ENCODE measurements around the gene WDR27. TPM values are rescaled to one million over a fixed set of nuclear protein-coding genes. Genes with fewer than 3 reads are reported as not detected.
"Not testable (repeated sequence)": the region's sequence is repeated elsewhere in the genome, so short reads cannot be mapped to it uniquely, and the experiment has no call there.

Gene WDR27
- total RNA-seq, 2 experiments from 2014 or later: 48.8 to 49.6 TPM

DNA sequence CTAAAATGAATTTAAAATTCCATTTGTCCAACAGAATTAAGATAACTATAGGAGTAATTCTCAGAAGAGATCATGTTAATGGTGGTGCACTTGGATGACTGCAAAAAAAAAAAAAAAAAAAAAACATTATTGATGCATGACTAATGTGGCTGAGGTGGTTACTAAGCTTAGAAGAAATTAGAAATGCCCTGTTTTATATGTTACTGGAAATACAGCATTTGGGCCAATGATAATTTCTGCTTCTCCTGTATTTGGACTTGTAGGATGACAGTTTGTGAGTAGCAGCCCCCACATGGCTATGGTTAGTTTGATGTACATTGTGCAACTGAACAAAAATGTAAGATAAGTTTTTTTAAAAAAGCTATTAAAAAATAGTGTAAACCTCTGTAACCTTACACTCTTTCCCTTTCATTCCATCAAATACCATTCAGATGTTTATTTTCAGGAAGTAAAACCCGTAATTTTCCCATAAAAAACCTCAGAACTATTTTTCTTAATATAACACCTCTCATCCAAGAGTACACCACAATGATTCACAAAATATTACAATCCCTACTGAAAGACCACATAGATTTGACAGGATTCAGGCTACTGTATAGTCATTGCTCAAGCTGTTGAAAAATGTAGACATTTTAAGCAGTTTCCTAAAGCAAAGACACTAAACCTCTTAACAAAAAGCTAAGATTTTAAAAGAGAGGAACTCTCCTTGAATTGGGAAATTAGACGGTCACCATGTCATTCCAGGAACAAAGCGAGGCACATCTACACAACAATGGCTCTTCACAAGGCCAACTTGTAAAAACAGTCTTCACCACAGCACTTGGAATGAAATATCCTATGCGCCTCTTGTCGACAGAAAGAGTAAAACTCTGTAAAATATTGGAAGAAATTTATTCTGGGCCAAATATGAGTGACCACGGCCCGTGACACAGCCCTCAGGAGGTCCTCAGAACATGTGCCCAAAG, 83.0 kb downstream of the WDR27 start:
- CTCF ChIA-PET: no interaction called here
- DNase-seq (no peak), ATAC-seq (no peak)
- H3K36me3 Mint-ChIP-seq (ENCODE audit: low read depth): peaks cover 4% of the 10 kb centered on the region
- TF ChIP-seq, protein P1, sequence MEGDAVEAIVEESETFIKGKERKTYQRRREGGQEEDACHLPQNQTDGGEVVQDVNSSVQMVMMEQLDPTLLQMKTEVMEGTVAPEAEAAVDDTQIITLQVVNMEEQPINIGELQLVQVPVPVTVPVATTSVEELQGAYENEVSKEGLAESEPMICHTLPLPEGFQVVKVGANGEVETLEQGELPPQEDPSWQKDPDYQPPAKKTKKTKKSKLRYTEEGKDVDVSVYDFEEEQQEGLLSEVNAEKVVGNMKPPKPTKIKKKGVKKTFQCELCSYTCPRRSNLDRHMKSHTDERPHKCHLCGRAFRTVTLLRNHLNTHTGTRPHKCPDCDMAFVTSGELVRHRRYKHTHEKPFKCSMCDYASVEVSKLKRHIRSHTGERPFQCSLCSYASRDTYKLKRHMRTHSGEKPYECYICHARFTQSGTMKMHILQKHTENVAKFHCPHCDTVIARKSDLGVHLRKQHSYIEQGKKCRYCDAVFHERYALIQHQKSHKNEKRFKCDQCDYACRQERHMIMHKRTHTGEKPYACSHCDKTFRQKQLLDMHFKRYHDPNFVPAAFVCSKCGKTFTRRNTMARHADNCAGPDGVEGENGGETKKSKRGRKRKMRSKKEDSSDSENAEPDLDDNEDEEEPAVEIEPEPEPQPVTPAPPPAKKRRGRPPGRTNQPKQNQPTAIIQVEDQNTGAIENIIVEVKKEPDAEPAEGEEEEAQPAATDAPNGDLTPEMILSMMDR (IDR thresholded peaks at IDR 0.05): no peak
- peaks cover 7% of the 10 kb centered on the region for H3K9me3 Mint-ChIP-seq
- H3K27me3 Mint-ChIP-seq: no peaks in the 10 kb centered on the region
- POLR2A ChIA-PET: no interaction called here
- H3K4me3 Mint-ChIP-seq: no peak overlapping the region
- intact Hi-C loops (cut with micrococcal nuclease): no loop called here
- no peak overlapping the region for H3K27ac Mint-ChIP-seq
- no peaks in the 10 kb centered on the region for H3K4me1 Mint-ChIP-seq (ENCODE audit: low read depth)

DNA sequence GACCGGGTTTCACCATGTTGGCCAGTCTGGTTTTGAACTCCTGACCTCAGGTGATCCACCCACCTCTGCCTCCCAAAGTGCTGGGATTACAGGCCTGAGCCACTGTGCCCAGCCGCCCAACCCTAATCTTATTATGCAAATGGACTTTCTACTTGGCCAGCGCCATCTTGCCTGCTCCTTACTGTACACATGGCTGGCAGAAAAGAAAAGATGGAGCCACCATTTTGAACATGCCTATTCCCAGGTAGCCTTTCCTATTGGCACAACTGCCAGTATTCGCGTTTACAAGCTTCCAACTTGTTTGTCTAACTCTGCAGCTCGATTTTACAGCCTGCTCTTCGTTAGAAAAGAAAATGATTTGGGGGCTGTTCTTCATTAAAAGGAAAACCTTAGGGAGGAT, 84.3 kb downstream of the WDR27 start:
- H3K4me1 Mint-ChIP-seq (ENCODE audit: low read depth): no peaks in the 10 kb centered on the region
- no peak overlapping the region for H3K4me3 Mint-ChIP-seq
- no peak for ATAC-seq
- H3K27ac Mint-ChIP-seq: no peak overlapping the region
- H3K9me3 Mint-ChIP-seq: peaks cover 7% of the 10 kb centered on the region
- DNase-seq: no peak
- intact Hi-C loops (cut with micrococcal nuclease): no loop called here
- H3K36me3 Mint-ChIP-seq (ENCODE audit: low read depth): peaks cover 4% of the 10 kb centered on the region
- CTCF ChIA-PET: no interaction called here
- no peaks in the 10 kb centered on the region for H3K27me3 Mint-ChIP-seq
- POLR2A ChIA-PET: no interaction called here
- TF ChIP-seq, protein P1 (IDR thresholded peaks at IDR 0.05): no peak

DNA sequence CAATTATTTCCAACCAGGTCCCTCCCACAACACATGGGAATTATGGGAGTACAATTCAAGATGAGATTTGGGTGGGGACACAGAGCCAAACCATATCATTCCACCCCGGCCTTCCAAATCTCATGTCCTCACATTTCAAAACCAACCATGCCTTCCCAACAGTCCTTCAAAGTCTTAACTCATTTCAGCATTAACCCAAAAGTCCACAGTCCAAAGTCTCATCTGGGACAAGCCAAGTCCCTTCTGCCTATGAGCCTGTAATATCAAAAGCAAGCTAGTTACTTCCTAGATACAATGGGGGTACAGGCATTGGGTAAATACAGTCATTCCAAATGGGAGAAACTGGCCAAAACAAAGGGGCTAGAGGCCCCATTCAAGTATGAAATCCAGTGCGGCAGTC, 93.2 kb downstream of the WDR27 start:
- DNase-seq; H3K4me1 Mint-ChIP-seq (ENCODE audit: low read depth); H3K27me3 Mint-ChIP-seq; H3K27ac Mint-ChIP-seq; ATAC-seq; CTCF ChIA-PET; H3K4me3 Mint-ChIP-seq; POLR2A ChIA-PET; intact Hi-C loops (cut with micrococcal nuclease); H3K9me3 Mint-ChIP-seq; H3K36me3 Mint-ChIP-seq (ENCODE audit: low read depth): not testable (repeated sequence)

DNA sequence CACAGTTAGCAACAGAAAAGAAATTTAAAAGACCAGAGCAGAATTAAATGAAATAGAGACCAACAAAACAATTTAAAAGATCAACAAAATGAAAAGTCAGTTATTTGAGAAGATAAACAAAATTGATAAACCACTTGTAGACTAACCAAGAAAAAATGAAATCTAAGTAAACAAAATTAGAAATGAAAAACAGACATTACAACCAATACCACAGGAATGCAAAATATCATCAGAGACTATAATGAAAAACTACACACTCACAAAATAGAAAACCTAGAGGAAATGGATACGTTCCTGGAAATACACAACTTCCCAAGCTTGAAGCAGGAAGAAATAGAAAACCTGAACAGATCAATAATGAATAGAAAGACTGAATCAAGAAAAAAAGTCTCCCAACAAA, 97.8 kb downstream of the WDR27 start:
- no peaks in the 10 kb centered on the region for H3K27me3 Mint-ChIP-seq
- CTCF ChIA-PET: no interaction called here
- no peak overlapping the region for H3K4me3 Mint-ChIP-seq
- POLR2A ChIA-PET: no interaction called here
- TF ChIP-seq, protein P1 (IDR thresholded peaks at IDR 0.05): no peak
- H3K9me3 Mint-ChIP-seq: peaks cover 4% of the 10 kb centered on the region
- H3K27ac Mint-ChIP-seq: no peak overlapping the region
- ATAC-seq: no peak
- intact Hi-C loops (cut with micrococcal nuclease): no loop called here
- H3K4me1 Mint-ChIP-seq (ENCODE audit: low read depth): no peaks in the 10 kb centered on the region
- DNase-seq: no peak
- peaks cover 23% of the 10 kb centered on the region for H3K36me3 Mint-ChIP-seq (ENCODE audit: low read depth)

DNA sequence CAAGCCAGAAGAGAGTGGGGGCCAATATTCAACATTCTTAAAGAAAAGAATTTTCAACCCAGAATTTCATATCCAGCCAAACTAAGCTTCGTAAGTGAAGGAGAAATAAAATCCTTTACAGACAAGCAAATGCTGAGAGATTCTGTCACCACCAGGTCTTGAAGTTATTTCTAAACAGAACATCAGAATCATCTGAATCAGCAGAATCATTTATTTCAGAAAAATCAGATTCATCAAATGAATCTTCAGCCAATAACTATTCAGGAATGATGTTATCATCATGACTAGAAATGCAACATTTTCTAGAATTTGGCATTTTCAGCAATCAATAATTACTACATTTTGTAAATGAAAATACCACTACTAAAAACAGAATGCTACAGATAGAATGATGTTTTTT, 100.7 kb downstream of the WDR27 start:
- H3K36me3 Mint-ChIP-seq (ENCODE audit: low read depth): peaks cover 27% of the 10 kb centered on the region
- POLR2A ChIA-PET, H3K27ac Mint-ChIP-seq: not testable (repeated sequence)

DNA sequence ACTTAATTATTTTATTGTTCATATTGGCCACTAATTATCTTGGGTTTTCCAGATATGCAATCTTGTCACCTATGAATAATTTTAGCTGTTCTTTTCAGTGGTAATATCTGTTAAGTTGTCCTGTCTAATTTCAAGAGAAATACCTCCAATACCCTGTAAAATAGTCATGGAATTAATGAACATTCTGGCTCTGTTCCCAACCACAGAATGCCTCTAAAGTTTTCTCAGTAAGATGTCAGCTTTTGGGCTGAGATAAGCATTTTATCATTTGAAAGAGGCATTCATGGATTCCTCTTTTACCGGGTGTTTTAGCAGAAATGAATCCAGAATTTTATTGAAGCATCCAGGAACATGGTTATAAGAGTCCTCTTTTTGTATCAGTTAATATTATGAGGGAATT, 109.3 kb downstream of the WDR27 start:
- peaks cover 3% of the 10 kb centered on the region for H3K9me3 Mint-ChIP-seq
- no peaks in the 10 kb centered on the region for H3K27me3 Mint-ChIP-seq
- no peak overlapping the region for H3K27ac Mint-ChIP-seq
- ChIA-PET POLR2A (no interaction called here), CTCF (no interaction called here)
- no peak for ATAC-seq
- TF ChIP-seq, protein P1 (IDR thresholded peaks at IDR 0.05): no peak
- H3K36me3 Mint-ChIP-seq (ENCODE audit: low read depth): peaks cover 3% of the 10 kb centered on the region
- H3K4me3 Mint-ChIP-seq: no peak overlapping the region
- intact Hi-C loops (cut with micrococcal nuclease): no loop called here
- peaks cover 21% of the 10 kb centered on the region for H3K4me1 Mint-ChIP-seq (ENCODE audit: low read depth)
- DNase-seq: no peak

More for the DNA sequence above, 100.7 kb downstream of the WDR27 start:
- H3K4me1 Mint-ChIP-seq (ENCODE audit: low read depth); H3K9me3 Mint-ChIP-seq; intact Hi-C loops (cut with micrococcal nuclease); ATAC-seq; CTCF ChIA-PET; H3K4me3 Mint-ChIP-seq; DNase-seq; H3K27me3 Mint-ChIP-seq: not testable (repeated sequence)
